SU-DHL-6 (cell line): ENCODE results near the gene KLF2.

ENCODE experiments used
- CTCF ChIP-seq: fragments of 200-600 bp; sonication (generic); IDR thresholded peaks from one replicate; pipeline ENCODE4 v1.5.1; 2017; ENCODE audit warnings: antibody characterized with exemption, mild to moderate bottlenecking, low read length, moderate library complexity; ENCODE audit not compliant: insufficient read depth, poor library complexity, severe bottlenecking
- EZH2phosphoT487 ChIP-seq: fragments of 200-600 bp; sonication (generic), shearing (Covaris generic); conservative IDR thresholded peaks from 2 replicates; pipeline ENCODE4 v1.6.1; 2018; ENCODE audit warnings: mild to moderate bottlenecking, antibody characterized with exemption, low read length, moderate library complexity, mixed read lengths

- TF ChIP-seq CTCF (no peak), EZH2phosphoT487 (no peak)
These were observed 3.5 kb downstream of the KLF2 start for GRCh38 chr19:16327911-16328823.
